ENCODE data around the gene RAD51B.

- no peak for TF ChIP-seq POLR2AphosphoS5 (IDR thresholded peaks at IDR 0.05; ENCODE audit: borderline replicate concordance, low read depth, low read length)
- TF ChIP-seq EZH2 (IDR thresholded peaks at IDR 0.05): no peak
Observed at GRCh38 chr14:67806246-67806645, 13.3 kb upstream of the RAD51B start.
